SU-DHL-6 (cell line): Measurements from ENCODE around the gene ASTN2.

Experiments used
- H2AFZ ChIP-seq: fragments of 200-600 bp; sonication (generic); 2 replicates; pipeline ENCODE4 v1.6.1; 2014; ENCODE audit warnings: low read depth, mild to moderate bottlenecking, moderate library complexity, mixed read lengths, antibody characterized with exemption, low read length; ENCODE audit not compliant: severe bottlenecking
- H3F3A ChIP-seq: fragments of 200-600 bp; shearing (Covaris generic); 2 replicates; pipeline ENCODE4 v1.6.0; 2016; ENCODE audit warnings: antibody characterized with exemption, mild to moderate bottlenecking; ENCODE audit not compliant: insufficient read depth
- H3K27ac ChIP-seq: fragments of 200-600 bp; sonication (generic); 2 replicates; pipeline ENCODE4 v1.5.1; 2016; ENCODE audit warnings: low read depth, mild to moderate bottlenecking, low read length, moderate library complexity, mixed read lengths
- H3K27me3 ChIP-seq: fragments of 200-600 bp; sonication (generic), shearing (Covaris generic); 2 replicates; pipeline ENCODE4 v1.6.0; 2014; ENCODE audit warnings: mild to moderate bottlenecking, low read length
- H3K36me3 ChIP-seq: fragments of 200-600 bp; sonication (generic); 2 replicates; pipeline ENCODE4 v1.6.1; 2014; ENCODE audit warnings: mild to moderate bottlenecking, low read length, mixed read lengths
- H3K4me2 ChIP-seq: fragments of 300-600, 200-600 bp; shearing (Covaris generic), sonication (generic); 2 replicates; pipeline ENCODE4 v1.6.0; 2014; ENCODE audit warnings: low read length, low read depth, mild to moderate bottlenecking; ENCODE audit not compliant: poor library complexity, severe bottlenecking
- H3K4me3 ChIP-seq: fragments of 200-600 bp; sonication (generic); 2 replicates; pipeline ENCODE4 v1.5.1; 2014; ENCODE audit warnings: antibody characterized with exemption, low read length, mild to moderate bottlenecking, mixed read lengths; ENCODE audit not compliant: insufficient read depth, poor library complexity, severe bottlenecking
- H3K79me2 ChIP-seq: fragments of 200-600 bp; sonication (generic); 2 replicates; pipeline ENCODE4 v1.6.1; 2014; ENCODE audit warnings: mild to moderate bottlenecking, low read length, moderate library complexity; ENCODE audit not compliant: insufficient read depth
- H3K9ac ChIP-seq: fragments of 200-600 bp; sonication (generic); 2 replicates; pipeline ENCODE4 v1.7.0; 2014; ENCODE audit warnings: mild to moderate bottlenecking, low read length
- H3K9me2 ChIP-seq: fragments of 200-600 bp; sonication (generic); replicated peaks from 2 replicates; pipeline ENCODE4 v1.6.1; 2014; ENCODE audit warnings: low read length; ENCODE audit not compliant: insufficient read depth
- H3K9me3 ChIP-seq: fragments of 200-600 bp; sonication (generic); 2 replicates; pipeline ENCODE4 v1.6.1; 2014; ENCODE audit warnings: low read length, mixed read lengths; ENCODE audit not compliant: insufficient read depth
- H4K20me1 ChIP-seq: fragments of 200-600 bp; sonication (generic); 2 replicates; pipeline ENCODE4 v1.6.1; 2014; ENCODE audit warnings: low read depth, mild to moderate bottlenecking, antibody characterized with exemption, low read length, moderate library complexity, mixed read lengths
- EZH2phosphoT487 ChIP-seq: fragments of 200-600 bp; sonication (generic), shearing (Covaris generic); conservative IDR thresholded peaks from 2 replicates; pipeline ENCODE4 v1.6.1; 2018; ENCODE audit warnings: mild to moderate bottlenecking, antibody characterized with exemption, low read length, moderate library complexity, mixed read lengths
- TF ChIP-seq, protein P1 (sequence below): fragments of 200-600 bp; sonication (generic); IDR thresholded peaks from one replicate; pipeline ENCODE4 v1.5.1; 2017; ENCODE audit warnings: antibody characterized with exemption, mild to moderate bottlenecking, low read length, moderate library complexity; ENCODE audit not compliant: insufficient read depth, poor library complexity, severe bottlenecking

ASTN2 gene

GRCh38 chr9:116647515-116647809, 767.4 kb downstream of the ASTN2 start:
- H3K79me2 ChIP-seq: no peaks in the 10 kb centered on the region
- no peaks in the 10 kb centered on the region for H4K20me1 ChIP-seq
- no peaks in the 10 kb centered on the region for H3K9me3 ChIP-seq
- H3F3A ChIP-seq: no peaks in the 10 kb centered on the region
- TF ChIP-seq EZH2phosphoT487: no peak
- TF ChIP-seq, protein P1, sequence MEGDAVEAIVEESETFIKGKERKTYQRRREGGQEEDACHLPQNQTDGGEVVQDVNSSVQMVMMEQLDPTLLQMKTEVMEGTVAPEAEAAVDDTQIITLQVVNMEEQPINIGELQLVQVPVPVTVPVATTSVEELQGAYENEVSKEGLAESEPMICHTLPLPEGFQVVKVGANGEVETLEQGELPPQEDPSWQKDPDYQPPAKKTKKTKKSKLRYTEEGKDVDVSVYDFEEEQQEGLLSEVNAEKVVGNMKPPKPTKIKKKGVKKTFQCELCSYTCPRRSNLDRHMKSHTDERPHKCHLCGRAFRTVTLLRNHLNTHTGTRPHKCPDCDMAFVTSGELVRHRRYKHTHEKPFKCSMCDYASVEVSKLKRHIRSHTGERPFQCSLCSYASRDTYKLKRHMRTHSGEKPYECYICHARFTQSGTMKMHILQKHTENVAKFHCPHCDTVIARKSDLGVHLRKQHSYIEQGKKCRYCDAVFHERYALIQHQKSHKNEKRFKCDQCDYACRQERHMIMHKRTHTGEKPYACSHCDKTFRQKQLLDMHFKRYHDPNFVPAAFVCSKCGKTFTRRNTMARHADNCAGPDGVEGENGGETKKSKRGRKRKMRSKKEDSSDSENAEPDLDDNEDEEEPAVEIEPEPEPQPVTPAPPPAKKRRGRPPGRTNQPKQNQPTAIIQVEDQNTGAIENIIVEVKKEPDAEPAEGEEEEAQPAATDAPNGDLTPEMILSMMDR: no peak
- no peak overlapping the region for H3K27ac ChIP-seq
- no peaks in the 10 kb centered on the region for H3K9me2 ChIP-seq
- no peak overlapping the region for H2AFZ ChIP-seq
- H3K4me2 ChIP-seq: no peak overlapping the region
- H3K9ac ChIP-seq: no peak overlapping the region
- no peak overlapping the region for H3K4me3 ChIP-seq
- no peaks in the 10 kb centered on the region for H3K36me3 ChIP-seq
- H3K27me3 ChIP-seq: no peaks in the 10 kb centered on the region

GRCh38 chr9:116646661-116647514, 768.0 kb downstream of the ASTN2 start:
- Histone ChIP-seq H3K4me3 (no peak overlapping the region), H2AFZ (no peak overlapping the region), H3K9me2 (no peaks in the 10 kb centered on the region), H4K20me1 (no peaks in the 10 kb centered on the region), H3K9ac (no peak overlapping the region), H3K9me3 (no peaks in the 10 kb centered on the region), H3K36me3 (no peaks in the 10 kb centered on the region), H3K27me3 (no peaks in the 10 kb centered on the region), H3K79me2 (no peaks in the 10 kb centered on the region), H3K4me2 (no peak overlapping the region), H3K27ac (no peak overlapping the region), H3F3A (no peaks in the 10 kb centered on the region)
- no peak for TF ChIP-seq EZH2phosphoT487
- TF ChIP-seq, protein P1: peak; percentile 24

DNA sequence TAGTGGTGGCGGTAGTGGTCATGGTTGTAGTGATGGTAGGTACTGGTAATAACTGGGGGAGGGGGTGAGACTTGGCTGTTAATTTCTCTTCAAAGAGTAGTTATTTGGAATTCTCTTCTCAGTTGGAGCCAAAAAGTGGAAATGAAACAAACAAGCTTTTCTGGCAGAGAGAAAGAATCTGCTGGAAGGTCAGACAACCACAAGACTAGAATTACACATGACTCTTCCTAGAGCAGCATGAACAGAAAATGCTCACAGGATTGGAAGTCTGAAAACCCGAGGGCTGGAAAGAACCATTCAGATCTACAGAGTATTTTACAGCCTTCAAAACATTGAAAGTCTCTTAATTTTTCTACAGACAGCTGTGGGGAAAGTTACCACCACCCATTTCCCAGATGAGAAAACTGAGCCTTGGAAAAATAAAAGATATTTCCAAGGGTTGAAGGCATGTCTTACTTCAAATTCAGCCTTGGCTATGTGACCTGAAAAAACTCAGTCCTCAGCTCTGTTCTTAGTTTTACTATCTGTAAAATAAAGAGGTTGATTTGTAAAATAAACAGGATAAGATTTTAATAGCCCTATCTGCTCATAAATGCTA, 770.7 kb downstream of the ASTN2 start:
- TF ChIP-seq, protein P1: no peak
- TF ChIP-seq EZH2phosphoT487: no peak
- H3K9me3 ChIP-seq: no peaks in the 10 kb centered on the region
- H2AFZ ChIP-seq: no peak overlapping the region
- no peak overlapping the region for H3K4me3 ChIP-seq
- H3K4me2 ChIP-seq: no peak overlapping the region
- H4K20me1 ChIP-seq: no peaks in the 10 kb centered on the region
- H3K27ac ChIP-seq: no peak overlapping the region
- H3K27me3 ChIP-seq: no peaks in the 10 kb centered on the region
- H3K9ac ChIP-seq: no peak overlapping the region
- H3K79me2 ChIP-seq: no peaks in the 10 kb centered on the region
- H3F3A ChIP-seq: no peaks in the 10 kb centered on the region
- no peaks in the 10 kb centered on the region for H3K9me2 ChIP-seq
- no peaks in the 10 kb centered on the region for H3K36me3 ChIP-seq
